HG02623 (cell line): ENCODE measurements around the gene PRKCE.

Experiments used
- ATAC-seq: cut with Tn5 transposase; IDR thresholded peaks from one replicate; pipeline ENCODE4 v1.9.1; 2021; ENCODE audit warnings: moderate library complexity; ENCODE audit not compliant: unreplicated experiment

PRKCE gene

GRCh38 chr2:45750484-45750883 is 99.0 kb downstream of the PRKCE start:
- ATAC-seq: no peak

- ATAC-seq: no peak
These were observed 101.9 kb downstream of the PRKCE start for GRCh38 chr2:45753381-45753780.

- ATAC-seq: no peak
These were observed 102.9 kb downstream of the PRKCE start for GRCh38 chr2:45754131-45755010.

GRCh38 chr2:45755585-45756335 is 104.3 kb downstream of the PRKCE start:
- ATAC-seq: no peak

DNA sequence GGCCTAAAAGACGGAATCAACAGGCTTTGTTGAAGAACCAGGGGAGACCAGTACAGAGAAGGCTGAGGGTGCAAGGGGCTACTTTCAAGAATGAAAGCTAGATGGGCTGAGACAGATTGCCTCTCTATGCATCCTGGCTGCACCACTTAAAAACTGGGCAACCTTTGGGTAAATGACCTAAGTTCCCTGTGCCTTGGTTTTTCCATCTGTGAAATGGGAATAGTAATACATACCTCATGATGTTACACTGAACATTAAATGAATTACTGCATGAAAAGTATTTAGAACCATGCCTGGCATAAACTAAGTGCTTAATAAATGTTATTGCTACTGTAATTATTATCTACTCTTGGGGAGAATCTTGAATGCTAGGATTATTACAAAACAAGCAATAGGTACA is 106.5 kb downstream of the PRKCE start:
- no peak for ATAC-seq

DNA sequence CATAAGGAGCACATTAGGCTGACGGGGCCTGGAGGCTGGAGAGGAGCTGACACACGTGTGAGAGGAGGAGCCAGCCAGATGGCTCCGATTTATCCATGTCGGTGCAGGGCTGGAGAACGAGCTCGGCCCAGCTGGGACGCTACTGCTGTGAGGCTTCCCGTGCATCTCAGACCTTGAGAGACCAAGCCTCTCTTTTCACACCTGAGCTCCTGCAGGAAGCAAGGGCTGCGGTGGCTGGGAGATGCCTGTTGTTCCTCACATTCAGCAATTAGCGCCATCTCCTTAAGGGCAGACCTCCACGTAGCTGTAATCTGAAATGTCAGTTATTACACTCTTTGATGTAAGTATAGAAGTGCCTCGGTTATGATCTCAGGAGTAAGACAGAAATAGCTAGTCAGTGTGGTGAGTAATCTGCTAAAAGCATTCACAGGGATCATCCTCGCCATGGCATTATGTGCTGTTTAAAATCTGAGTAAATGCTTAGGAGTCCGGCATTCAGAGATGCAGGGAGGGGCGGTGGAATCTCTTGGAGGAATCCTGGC is 107.9 kb downstream of the PRKCE start:
- ATAC-seq: no peak

DNA sequence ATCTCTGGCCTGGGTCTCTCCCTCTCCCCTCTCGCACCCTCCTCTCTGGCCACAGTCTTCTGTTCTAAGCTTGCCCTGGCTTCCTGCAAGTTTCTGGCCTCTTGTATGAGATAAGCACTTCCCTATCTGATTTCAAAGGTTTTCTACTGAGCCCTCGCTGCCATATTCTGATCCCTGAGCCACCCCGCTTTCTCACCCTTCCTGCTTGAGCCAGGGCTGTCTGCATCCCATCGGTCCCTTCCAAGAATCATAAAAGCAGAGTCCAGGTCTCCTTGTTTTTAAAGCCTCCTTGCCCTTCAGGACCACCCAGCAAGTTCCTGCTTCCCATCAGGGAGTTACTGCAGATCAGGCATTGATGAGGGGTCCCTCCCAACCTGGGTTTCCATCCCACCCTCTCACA is 110.2 kb downstream of the PRKCE start:
- ATAC-seq: no peak

- no peak for ATAC-seq
These were observed 111.8 kb downstream of the PRKCE start for GRCh38 chr2:45763255-45763654.

DNA sequence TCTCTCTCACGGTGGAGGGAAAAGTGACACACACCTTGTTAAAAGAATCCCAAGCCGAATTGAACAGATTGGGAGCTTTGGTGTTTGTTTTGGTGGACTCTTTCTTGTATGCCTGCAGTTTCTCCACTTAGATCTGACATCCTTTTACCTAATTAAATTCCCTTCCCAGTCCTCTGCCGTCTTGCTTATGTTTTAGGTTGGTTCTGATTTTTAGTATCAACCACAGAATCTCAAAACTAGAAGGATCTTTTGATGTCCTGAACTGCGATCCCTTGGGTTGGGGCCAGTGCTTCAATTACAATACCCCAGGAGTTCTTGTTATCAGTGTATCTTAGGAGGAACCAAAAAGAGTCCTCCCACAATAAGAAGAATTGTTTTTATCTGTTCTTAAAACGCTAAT is 112.3 kb downstream of the PRKCE start:
- ATAC-seq: no peak

DNA sequence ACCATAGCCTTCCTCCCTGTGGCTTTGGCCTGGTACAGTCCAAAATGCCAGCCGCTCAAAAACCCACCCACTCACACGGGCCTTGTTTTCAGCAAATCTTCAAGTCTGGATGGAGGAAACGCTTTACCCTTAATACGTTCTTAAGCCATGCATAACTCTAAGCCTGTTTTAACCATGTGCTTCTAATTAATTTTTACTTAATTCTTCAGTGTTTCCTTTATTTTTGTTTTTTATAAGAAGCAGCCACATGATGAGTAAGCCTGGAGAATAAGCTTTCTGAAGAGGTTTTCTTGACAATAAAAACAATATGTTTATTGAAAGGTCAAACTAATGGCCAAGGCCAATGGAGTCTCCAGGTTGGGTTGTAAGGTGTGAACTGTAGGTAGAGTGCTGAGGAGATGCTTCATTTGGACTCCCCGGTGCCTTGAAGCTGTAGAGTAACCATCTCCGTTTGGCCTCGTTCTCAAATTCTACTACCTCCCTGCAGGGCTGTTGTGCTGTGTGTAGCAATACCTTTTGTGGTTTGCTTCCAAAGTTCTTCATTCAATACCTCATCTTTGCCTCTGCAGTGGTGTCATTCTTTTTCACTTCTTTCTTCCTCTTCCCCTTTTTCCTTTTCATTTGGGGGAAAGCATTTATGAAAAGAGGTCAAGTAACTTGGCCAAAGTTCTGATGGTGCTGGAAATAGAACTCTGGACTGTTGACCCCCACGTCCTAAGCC is 113.7 kb downstream of the PRKCE start:
- ATAC-seq: no peak

DNA sequence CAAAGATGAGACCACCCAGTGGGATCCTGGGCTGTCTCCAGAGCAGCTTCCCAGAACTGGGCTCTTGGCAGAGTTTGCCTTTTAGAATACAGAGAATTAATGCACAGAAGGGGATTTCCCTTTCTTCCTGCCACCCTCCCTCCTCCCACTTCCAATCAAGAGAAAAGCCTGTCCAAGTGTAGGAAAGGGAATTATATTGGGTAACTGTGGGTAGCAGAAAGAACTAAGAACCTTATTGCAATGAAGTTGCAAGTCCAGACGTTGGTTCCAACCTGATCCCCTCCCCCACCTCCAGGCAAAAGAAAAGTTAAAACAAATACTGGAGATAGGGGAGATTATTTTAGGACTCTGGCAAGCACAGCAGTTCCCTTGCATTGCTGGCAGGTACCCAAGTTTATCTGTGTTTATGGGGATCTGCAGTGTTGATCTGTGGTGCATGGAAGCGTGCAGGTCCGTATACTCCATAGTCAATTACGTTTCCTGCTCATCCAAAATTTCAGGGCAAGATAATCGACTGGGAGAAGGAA is 114.3 kb downstream of the PRKCE start:
- no peak for ATAC-seq

DNA sequence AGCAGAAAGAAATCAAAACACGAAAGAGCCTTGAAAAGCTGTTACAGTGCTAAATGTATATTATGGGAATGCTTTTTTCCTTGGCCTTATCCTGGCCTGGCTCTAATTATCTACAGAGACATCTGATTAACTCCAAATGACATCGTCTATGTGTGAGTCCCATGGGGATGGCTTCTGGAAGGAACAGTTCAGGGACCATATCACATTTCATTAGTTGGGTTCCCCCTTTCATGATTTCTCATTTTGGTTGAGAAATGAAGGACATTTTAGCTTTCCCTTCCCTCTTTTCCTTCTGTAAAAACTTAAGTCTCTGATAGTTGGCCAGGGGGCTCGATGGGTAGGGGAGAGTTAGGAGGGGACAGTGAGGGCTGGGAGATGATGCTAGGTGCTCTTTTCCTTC is 116.7 kb downstream of the PRKCE start:
- ATAC-seq: no peak

DNA sequence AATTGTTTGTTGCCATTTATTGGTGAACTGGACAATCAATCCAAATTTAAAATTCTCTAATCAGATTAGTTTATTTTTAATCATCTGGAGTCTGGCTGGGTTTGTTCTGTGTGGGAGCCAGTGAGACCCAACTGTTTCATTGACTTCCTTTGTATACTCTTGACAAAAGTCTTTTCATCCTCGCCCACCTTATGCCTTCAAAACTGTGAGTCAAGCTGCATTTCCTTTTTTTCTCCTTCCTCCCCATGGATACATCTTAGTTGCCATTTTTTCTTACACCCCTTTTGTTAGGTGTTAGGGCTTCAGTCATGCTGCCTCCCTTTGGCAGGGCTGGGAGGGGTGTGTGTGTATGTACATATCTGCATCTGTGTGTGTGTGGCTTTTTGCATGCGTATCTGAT is 117.6 kb downstream of the PRKCE start:
- no peak for ATAC-seq

- ATAC-seq: no peak
These were observed 118.5 kb downstream of the PRKCE start for GRCh38 chr2:45769854-45770576.

GRCh38 chr2:45770811-45771210 is 119.3 kb downstream of the PRKCE start:
- no peak for ATAC-seq

DNA sequence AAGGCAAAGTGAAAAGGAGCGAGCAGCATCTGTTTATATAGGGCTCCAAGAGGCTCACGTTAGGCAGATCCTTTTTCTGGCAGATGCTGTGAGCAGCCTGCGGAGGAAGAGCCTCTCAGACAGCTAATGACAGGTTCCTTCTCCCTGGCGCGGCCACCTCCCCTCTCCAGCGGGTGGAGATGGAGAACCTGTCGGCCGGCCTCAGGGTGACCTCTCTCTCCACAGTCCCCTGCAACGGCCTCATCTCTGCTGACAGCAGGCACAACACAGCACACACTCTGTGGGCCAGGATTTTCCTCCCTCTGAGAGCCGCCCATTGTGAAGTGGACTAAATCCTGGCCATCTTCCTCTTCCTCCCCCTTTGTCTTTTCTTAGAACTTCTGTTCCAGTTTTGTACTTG is 119.8 kb downstream of the PRKCE start:
- ATAC-seq: no peak

GRCh38 chr2:45772038-45772437 is 120.6 kb downstream of the PRKCE start:
- ATAC-seq: no peak

GRCh38 chr2:45773909-45774308 is 122.4 kb downstream of the PRKCE start:
- ATAC-seq: no peak

DNA sequence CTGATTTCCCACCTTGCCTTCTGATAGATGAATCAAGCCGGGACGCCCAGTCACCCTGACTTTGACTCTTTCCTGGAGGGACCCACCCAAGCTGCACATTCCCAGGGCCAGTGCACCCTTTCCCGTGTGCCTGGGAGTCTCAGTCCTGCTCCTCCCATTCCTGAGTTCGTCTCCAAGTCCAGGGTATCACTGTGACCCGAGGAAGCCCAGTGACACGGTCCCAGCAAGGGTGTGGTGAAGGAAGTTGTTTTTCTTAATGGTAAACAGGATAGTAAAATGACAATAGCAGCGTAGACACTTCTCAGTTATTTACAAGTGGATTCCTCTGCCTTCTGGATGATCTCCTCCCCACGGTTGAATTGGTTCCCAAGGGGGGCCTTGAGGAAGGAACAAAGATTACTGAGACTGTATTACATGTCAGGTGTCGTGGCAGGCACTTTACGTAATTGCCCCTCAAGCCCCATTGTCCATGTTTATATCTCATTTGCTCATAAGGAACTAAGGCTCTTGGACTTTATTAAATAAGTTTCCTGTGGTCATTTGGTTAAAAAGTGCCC is 123.3 kb downstream of the PRKCE start:
- ATAC-seq: no peak
